Measurements from ENCODE around the gene TGIF1. TPM values are rescaled to one million over a fixed set of nuclear protein-coding genes. Genes with fewer than 3 reads are reported as not detected.

The TGIF1 gene
- total and polyA plus RNA-seq, 10 of the 15 experiments (the other 5 are each of a cell fraction or from before 2014, with no cell fraction given): 1.8 to 8.5 (median 6.4) TPM

DNA sequence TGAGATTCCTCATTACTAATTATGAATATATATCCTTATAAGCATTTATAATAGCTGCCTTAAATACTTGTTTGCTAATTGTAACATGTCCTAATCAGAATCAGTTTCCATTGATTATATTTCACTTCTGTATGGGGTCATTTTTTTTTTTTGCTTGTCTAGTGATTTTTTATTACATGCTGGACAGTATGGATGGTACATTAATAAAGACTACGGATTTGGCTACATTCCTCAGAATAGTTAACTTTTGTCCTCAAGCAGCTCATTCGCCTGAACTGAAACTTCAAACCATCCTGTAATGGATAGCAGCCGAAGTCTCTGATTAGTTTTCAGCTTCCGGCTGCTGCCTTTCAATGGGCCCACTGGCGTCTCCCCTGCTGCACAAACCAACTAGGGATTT is 11.7 kb downstream of the TGIF1 start:
- Histone ChIP-seq H3K4me3 (no peak overlapping the region), H3K4me1 (ENCODE audit: control insufficient read depth, insufficient read depth, low read length) (no peaks in the 10 kb centered on the region), H3K9ac (ENCODE audit: control insufficient read depth, insufficient read depth, low read length) (no peak overlapping the region), H4K20me1 (ENCODE audit: control insufficient read depth, insufficient read depth) (no peaks in the 10 kb centered on the region), H3K79me2 (ENCODE audit: control insufficient read depth, insufficient read depth, low read length) (no peaks in the 10 kb centered on the region), H3K27ac (ENCODE audit: control insufficient read depth, insufficient read depth) (no peak overlapping the region), H3K4me2 (ENCODE audit: control insufficient read depth, insufficient read depth) (no peak overlapping the region), H2AFZ (ENCODE audit: control insufficient read depth, low read depth, low read length) (no peak overlapping the region), H3K9me3 (replicated peaks; ENCODE audit: control insufficient read depth, insufficient read depth, low read length) (peaks cover 5% of the 10 kb centered on the region; the same call in 2 of the 3 replicates), H3K36me3 (ENCODE audit: control insufficient read depth in 2 of 2, insufficient read depth in 2 of 2, low read length in 1 of 2) (no peaks in the 10 kb centered on the region), H3K27me3 (replicated peaks in 1 of 2; ENCODE audit: control insufficient read depth in 2 of 2, insufficient read depth in 2 of 2, low read length in 1 of 2) (no peaks in the 10 kb centered on the region)
- ChIA-PET POLR2A (interaction anchor here (0.6 kb wide), 1 partner anchor 199 kb away, joined by 3 read pairs; no protein-coding TSS in a partner anchor), CTCF (interaction anchor here (0.6 to 1.9 kb wide), 7 partner anchors 12 to 823 kb away, joined by 3 to 7 read pairs (median 3); no protein-coding TSS in a partner anchor), RAD21 (ENCODE audit: unreplicated experiment) (interaction anchor here (1.1 to 2.9 kb wide), 5 partner anchors 9 to 124 kb away, joined by 4 to 9 read pairs (median 4); no protein-coding TSS in a partner anchor), SMC1A (ENCODE audit: uncharacterized antibody, unreplicated experiment) (interaction anchor here (0.7 to 1.9 kb wide), 9 partner anchors 9 to 529 kb away, joined by 3 to 6 read pairs (median 4); no protein-coding TSS in a partner anchor)
- in situ Hi-C loops (cut with MboI) (no loop called here), intact Hi-C loops (cut with micrococcal nuclease; ENCODE audit: unreplicated experiment) (no loop called here)
- WGBS (ENCODE audit: insufficient coverage, insufficient replicate concordance, low lambda C conversion rate, missing lambda C conversion rate): 50% methylated on average over 5 of the region's 5 CpGs
- no TSS peak for BruUV-seq (replicated peaks)
- ATAC-seq (no peak), FAIRE-seq (no peak), DNase-seq (ENCODE audit: low read depth, low spot score) (no peak)
- TF ChIP-seq FOS (IDR thresholded peaks at IDR 0.05; ENCODE audit: borderline replicate concordance, extremely low read depth, insufficient read length): no peak
- no peak for TF ChIP-seq MYC (IDR thresholded peaks at IDR 0.05; ENCODE audit: insufficient read depth, insufficient read length, insufficient replicate concordance, low read length, severe bottlenecking)
- TF ChIP-seq MYB (IDR thresholded peaks at IDR 0.05; ENCODE audit: borderline replicate concordance, low read depth, low read length): no peak
- TF ChIP-seq, protein P1, sequence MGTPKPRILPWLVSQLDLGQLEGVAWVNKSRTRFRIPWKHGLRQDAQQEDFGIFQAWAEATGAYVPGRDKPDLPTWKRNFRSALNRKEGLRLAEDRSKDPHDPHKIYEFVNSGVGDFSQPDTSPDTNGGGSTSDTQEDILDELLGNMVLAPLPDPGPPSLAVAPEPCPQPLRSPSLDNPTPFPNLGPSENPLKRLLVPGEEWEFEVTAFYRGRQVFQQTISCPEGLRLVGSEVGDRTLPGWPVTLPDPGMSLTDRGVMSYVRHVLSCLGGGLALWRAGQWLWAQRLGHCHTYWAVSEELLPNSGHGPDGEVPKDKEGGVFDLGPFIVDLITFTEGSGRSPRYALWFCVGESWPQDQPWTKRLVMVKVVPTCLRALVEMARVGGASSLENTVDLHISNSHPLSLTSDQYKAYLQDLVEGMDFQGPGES (IDR thresholded peaks at IDR 0.05): no peak

DNA sequence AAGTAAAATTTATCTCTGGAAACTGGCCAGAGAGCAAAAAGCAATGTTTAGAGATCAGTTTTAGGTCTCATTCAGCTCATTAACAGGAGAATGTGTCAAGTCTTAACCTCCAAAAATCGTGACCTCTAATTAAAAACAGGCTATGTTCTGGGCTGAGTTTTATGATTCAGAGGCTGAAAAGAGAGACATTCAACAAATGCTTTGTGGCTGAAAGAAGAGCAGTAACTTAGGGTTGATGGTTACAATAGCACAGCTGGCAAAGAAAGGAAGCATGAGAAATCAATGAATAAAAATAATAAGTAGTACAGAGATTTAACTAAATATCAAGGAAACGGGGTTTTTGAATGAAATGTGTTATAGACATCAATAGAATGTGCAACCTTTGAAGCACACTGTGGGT is 13.1 kb downstream of the TGIF1 start:
- Histone ChIP-seq H3K9me3 (replicated peaks; ENCODE audit: control insufficient read depth, insufficient read depth, low read length) (peaks cover 5% of the 10 kb centered on the region; the same call in 2 of the 3 replicates), H3K4me2 (ENCODE audit: control insufficient read depth, insufficient read depth) (no peak overlapping the region), H3K9ac (ENCODE audit: control insufficient read depth, insufficient read depth, low read length) (no peak overlapping the region), H2AFZ (ENCODE audit: control insufficient read depth, low read depth, low read length) (no peak overlapping the region), H3K27me3 (replicated peaks in 1 of 2; ENCODE audit: control insufficient read depth in 2 of 2, insufficient read depth in 2 of 2, low read length in 1 of 2) (no peaks in the 10 kb centered on the region), H3K4me3 (no peak overlapping the region), H3K4me1 (ENCODE audit: control insufficient read depth, insufficient read depth, low read length) (no peaks in the 10 kb centered on the region), H3K79me2 (ENCODE audit: control insufficient read depth, insufficient read depth, low read length) (no peaks in the 10 kb centered on the region), H3K36me3 (ENCODE audit: control insufficient read depth in 2 of 2, insufficient read depth in 2 of 2, low read length in 1 of 2) (no peaks in the 10 kb centered on the region), H4K20me1 (ENCODE audit: control insufficient read depth, insufficient read depth) (no peaks in the 10 kb centered on the region), H3K27ac (ENCODE audit: control insufficient read depth, insufficient read depth) (no peak overlapping the region)
- POLR2A ChIA-PET: no interaction called here
- in situ Hi-C loops (cut with MboI): no loop called here
- no peak for DNase-seq (ENCODE audit: low read depth, low spot score)
- BruUV-seq (replicated peaks): no TSS peak
- no peak for TF ChIP-seq IKZF1 (conservative IDR thresholded peaks at IDR 0.05)
- TF ChIP-seq, protein P2, sequence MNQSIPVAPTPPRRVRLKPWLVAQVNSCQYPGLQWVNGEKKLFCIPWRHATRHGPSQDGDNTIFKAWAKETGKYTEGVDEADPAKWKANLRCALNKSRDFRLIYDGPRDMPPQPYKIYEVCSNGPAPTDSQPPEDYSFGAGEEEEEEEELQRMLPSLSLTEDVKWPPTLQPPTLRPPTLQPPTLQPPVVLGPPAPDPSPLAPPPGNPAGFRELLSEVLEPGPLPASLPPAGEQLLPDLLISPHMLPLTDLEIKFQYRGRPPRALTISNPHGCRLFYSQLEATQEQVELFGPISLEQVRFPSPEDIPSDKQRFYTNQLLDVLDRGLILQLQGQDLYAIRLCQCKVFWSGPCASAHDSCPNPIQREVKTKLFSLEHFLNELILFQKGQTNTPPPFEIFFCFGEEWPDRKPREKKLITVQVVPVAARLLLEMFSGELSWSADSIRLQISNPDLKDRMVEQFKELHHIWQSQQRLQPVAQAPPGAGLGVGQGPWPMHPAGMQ (IDR thresholded peaks at IDR 0.05; ENCODE audit: borderline replicate concordance): no peak
- no peak for TF ChIP-seq JUND (IDR thresholded peaks at IDR 0.05; ENCODE audit: low read depth, low read length)
- SMC1A ChIA-PET (ENCODE audit: uncharacterized antibody, unreplicated experiment): interaction anchor here (1.1 to 1.9 kb wide), 6 partner anchors 10 to 122 kb away, joined by 4 to 6 read pairs (median 4); no protein-coding TSS in a partner anchor
- 23% methylated on average over 2 of the region's 2 CpGs for WGBS (ENCODE audit: insufficient coverage, insufficient replicate concordance, low lambda C conversion rate, missing lambda C conversion rate)
- CTCF ChIA-PET: interaction anchor here (0.6 to 2.8 kb wide), 6 partner anchors 8 to 201 kb away, joined by 3 to 14 read pairs (median 4); no protein-coding TSS in a partner anchor
- RAD21 ChIA-PET (ENCODE audit: unreplicated experiment): interaction anchor here (1.4 to 1.8 kb wide), 3 partner anchors 10 to 123 kb away, joined by 4 to 5 read pairs (median 4); no protein-coding TSS in a partner anchor
- no peak for FAIRE-seq
- ATAC-seq: no peak
- intact Hi-C loops (cut with micrococcal nuclease; ENCODE audit: unreplicated experiment): no loop called here

Measured in GM12878 (cell line).